ENCODE data around the gene XPO6. TPM values are rescaled to one million over a fixed set of nuclear protein-coding genes. Genes with fewer than 3 reads are reported as not detected.

Gene XPO6
- total RNA-seq: 10 to 100 TPM; 69.0 to 90.8 (median 76.0) TPM

GRCh38 chr16:28211758-28212531 lies at the start of gene XPO6:
Gene XPO6 (minus strand): TSS chr16:28211965. CDS start chr16:28211368, 597 bp downstream.
- WGBS, 2 donors: 3 to 10% methylated on average over 18 to 29 of the region's 76 CpGs
- intact Hi-C loops (cut with DNase I): no loop called here
- Histone ChIP-seq H3K4me3 (peak within 1 kb of the TSS; percentile 54 to 97 (median 84)), H3K27me3 (no peaks in the 10 kb centered on the region), H3K9me3 (no peaks in the 10 kb centered on the region), H3K36me3 (peaks cover 0 to 26% (median 3%) of the 10 kb centered on the region in 3 donors), H3K4me1 (peaks cover 4 to 47% (median 19%) of the 10 kb centered on the region in 3 donors), H3K27ac (peak within 1 kb of the TSS; percentile 90 to 94 (median 92))
- DNase-seq: peak; percentile 78
- peak in 3 of 4 donors; percentile 37 to 86 (median 76) for TF ChIP-seq POLR2A (IDR thresholded peaks at IDR 0.05)
- TF ChIP-seq, protein P1, sequence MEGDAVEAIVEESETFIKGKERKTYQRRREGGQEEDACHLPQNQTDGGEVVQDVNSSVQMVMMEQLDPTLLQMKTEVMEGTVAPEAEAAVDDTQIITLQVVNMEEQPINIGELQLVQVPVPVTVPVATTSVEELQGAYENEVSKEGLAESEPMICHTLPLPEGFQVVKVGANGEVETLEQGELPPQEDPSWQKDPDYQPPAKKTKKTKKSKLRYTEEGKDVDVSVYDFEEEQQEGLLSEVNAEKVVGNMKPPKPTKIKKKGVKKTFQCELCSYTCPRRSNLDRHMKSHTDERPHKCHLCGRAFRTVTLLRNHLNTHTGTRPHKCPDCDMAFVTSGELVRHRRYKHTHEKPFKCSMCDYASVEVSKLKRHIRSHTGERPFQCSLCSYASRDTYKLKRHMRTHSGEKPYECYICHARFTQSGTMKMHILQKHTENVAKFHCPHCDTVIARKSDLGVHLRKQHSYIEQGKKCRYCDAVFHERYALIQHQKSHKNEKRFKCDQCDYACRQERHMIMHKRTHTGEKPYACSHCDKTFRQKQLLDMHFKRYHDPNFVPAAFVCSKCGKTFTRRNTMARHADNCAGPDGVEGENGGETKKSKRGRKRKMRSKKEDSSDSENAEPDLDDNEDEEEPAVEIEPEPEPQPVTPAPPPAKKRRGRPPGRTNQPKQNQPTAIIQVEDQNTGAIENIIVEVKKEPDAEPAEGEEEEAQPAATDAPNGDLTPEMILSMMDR (IDR thresholded peaks at IDR 0.05): no peak

DNA sequence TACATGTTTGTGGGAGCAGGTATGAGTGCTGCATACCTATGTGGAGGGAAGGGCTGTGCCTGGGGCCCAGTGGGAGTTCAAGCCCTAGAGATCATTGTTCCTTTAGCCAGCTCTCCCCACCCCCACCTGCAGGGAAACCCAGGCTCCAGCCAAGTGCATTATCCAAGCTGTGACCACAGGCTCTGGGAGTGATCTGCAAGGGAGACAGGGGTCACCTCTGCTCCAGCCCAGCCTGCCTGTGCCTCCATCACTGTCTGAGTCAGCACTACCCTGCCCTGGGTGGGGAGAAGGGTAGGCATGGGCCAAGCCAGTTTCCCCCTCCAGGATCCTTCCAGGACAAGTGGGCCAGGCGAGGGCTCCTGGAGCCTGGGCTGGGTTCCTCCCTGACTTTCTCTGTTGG lies 48.4 kb upstream of the XPO6 start:
- H3K4me1 ChIP-seq: peaks cover 0 to 12% (median 5%) of the 10 kb centered on the region in 3 donors
- no peaks in the 10 kb centered on the region for H3K36me3 ChIP-seq
- intact Hi-C loops (cut with DNase I): no loop called here
- WGBS, 2 donors: 86% methylated on average over 1 of the region's 1 CpG; no CpG with 5 or more reads in 1 of the 2 donors
- no peak overlapping the region for H3K4me3 ChIP-seq
- no peaks in the 10 kb centered on the region for H3K9me3 ChIP-seq
- DNase-seq: no peak
- H3K27ac ChIP-seq: no peak overlapping the region
- no peak for TF ChIP-seq POLR2A (IDR thresholded peaks at IDR 0.05)
- TF ChIP-seq, protein P1 (IDR thresholded peaks at IDR 0.05): no peak
- H3K27me3 ChIP-seq: peaks cover 0 to 53% (median 0%) of the 10 kb centered on the region in 4 donors

- DNase-seq: no peak
- TF ChIP-seq, protein P1 (IDR thresholded peaks at IDR 0.05): no peak
- no peak for TF ChIP-seq POLR2A (IDR thresholded peaks at IDR 0.05)
- H3K36me3 ChIP-seq: no peaks in the 10 kb centered on the region
- H3K27me3 ChIP-seq: peaks cover 0 to 53% (median 0%) of the 10 kb centered on the region in 4 donors
- H3K4me1 ChIP-seq: peaks cover 0 to 12% (median 5%) of the 10 kb centered on the region in 3 donors
- intact Hi-C loops (cut with DNase I): no loop called here
- no peak overlapping the region for H3K27ac ChIP-seq
- H3K9me3 ChIP-seq: no peaks in the 10 kb centered on the region
- no peak overlapping the region for H3K4me3 ChIP-seq
- 74 to 78% methylated on average over 7 of the region's 7 CpGs for WGBS, 2 donors
Measured at GRCh38 chr16:28259781-28260150, 48.0 kb upstream of the XPO6 start.

DNA sequence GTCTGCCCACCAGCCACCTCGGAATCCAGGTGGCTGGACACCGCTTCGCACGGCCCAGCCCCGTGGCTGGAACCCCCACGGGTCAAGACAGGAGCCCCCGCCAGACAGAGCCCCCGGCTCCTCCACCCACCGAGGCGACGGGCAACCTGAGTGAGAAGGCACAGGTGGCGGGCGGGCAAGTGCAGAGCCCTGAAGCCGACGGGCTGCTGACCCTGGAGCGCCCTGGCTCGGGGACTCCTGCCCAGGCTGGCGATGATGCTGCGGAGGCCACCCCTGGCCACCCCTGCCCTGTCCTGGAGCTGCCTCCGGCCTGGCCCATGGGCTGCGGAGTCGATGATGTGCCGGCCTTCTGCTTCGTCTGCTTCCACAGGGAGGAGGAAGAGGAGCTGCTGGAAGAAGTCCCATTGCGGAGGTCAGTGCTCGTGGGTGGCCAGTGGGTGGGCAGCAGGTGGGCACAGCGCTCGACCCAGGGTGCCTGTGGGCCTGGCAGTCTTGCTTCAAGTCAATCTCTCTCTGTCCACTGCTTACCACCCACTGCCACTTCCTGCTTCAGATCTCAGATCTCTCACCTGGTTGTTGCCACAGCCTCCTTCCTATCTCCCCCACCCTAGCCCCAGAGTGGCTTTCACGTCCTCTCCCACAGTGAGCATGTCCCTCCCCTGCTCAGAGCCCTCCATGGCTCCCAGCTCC lies 47.5 kb upstream of the XPO6 start:
- peaks cover 0 to 53% (median 0%) of the 10 kb centered on the region in 4 donors for H3K27me3 ChIP-seq
- no peaks in the 10 kb centered on the region for H3K36me3 ChIP-seq
- no peak overlapping the region for H3K27ac ChIP-seq
- WGBS, 2 donors: 52 to 59% methylated on average over 9 of the region's 29 CpGs
- peaks cover 0 to 12% (median 5%) of the 10 kb centered on the region in 3 donors for H3K4me1 ChIP-seq
- TF ChIP-seq, protein P1 (IDR thresholded peaks at IDR 0.05): no peak
- no peak for TF ChIP-seq POLR2A (IDR thresholded peaks at IDR 0.05)
- H3K9me3 ChIP-seq: no peaks in the 10 kb centered on the region
- no peak for DNase-seq
- no peak overlapping the region for H3K4me3 ChIP-seq
- intact Hi-C loops (cut with DNase I): no loop called here

GRCh38 chr16:28258567-28258966 lies 46.8 kb upstream of the XPO6 start:
- peaks cover 0 to 12% (median 5%) of the 10 kb centered on the region in 3 donors for H3K4me1 ChIP-seq
- 20% methylated on average over 2 of the region's 18 CpGs; no CpG with 5 or more reads in 1 of the 2 donors for WGBS, 2 donors
- H3K4me3 ChIP-seq: no peak overlapping the region
- H3K27ac ChIP-seq: no peak overlapping the region
- no peak for TF ChIP-seq POLR2A (IDR thresholded peaks at IDR 0.05)
- TF ChIP-seq, protein P1 (IDR thresholded peaks at IDR 0.05): no peak
- no peaks in the 10 kb centered on the region for H3K9me3 ChIP-seq
- H3K36me3 ChIP-seq: no peaks in the 10 kb centered on the region
- DNase-seq: no peak
- H3K27me3 ChIP-seq: peaks cover 0 to 53% (median 0%) of the 10 kb centered on the region in 4 donors
- intact Hi-C loops (cut with DNase I): no loop called here
